Naive thymus-derived CD4-positive, alpha-beta T cell (primary cell): Measurements from ENCODE around the gene P2RX1. TPM values are rescaled to one million over a fixed set of nuclear protein-coding genes. Genes with fewer than 3 reads are reported as not detected.
A peak's percentile ranks its signal among the peaks of the same experiment; 100 is the strongest.

Experiments
- ATAC-seq: fragments of 150-1000 bp; cut with Tn5 transposase; 2 replicates; pipeline ENCODE4 v1.10.0; 2021; ENCODE audit warnings: mild to moderate bottlenecking, moderate library complexity
- CTCF ChIA-PET: fragments of 350-600 bp; sonication (Branson Sonifier 250); formaldehyde crosslinking; loops from one replicate; lab custom pipeline; 2021; ENCODE audit warnings: antibody characterized with exemption; lab: Charles Lee
- POLR2A ChIA-PET: fragments of 350-600 bp; sonication (Branson Sonifier 250); formaldehyde crosslinking; loops from one replicate; lab custom pipeline; 2021; ENCODE audit warnings: antibody characterized with exemption, inconsistent platforms; lab: Charles Lee
- DNase-seq, 9 donors: peaks; one replicate each; pipeline versions ENCODE4 v3.0.0 to v3.0.0-alpha.2; 2020 to 2022; ENCODE audit warnings: mixed read lengths in 1 of 9
- H3K27ac ChIP-seq: one replicate; pipeline ENCODE4 v1.7.0; 2013; ENCODE audit warnings: mild to moderate bottlenecking, low read depth, low read length, moderate library complexity
- H3K27me3 ChIP-seq, 2 donors: one replicate each; pipeline ENCODE4 v1.7.0; 2013; ENCODE audit warnings: low read length in 2 of 2, mild to moderate bottlenecking in 2 of 2, moderate library complexity in 2 of 2; ENCODE audit not compliant: control insufficient read depth in 2 of 2, insufficient read depth in 2 of 2
- H3K36me3 ChIP-seq, 3 experiments: 1 replicate in 2 of 3; 2 replicates in 1 of 3; pipeline ENCODE4 v1.7.0; 2013; ENCODE audit warnings: low read length in 3 of 3, mild to moderate bottlenecking in 3 of 3, moderate library complexity in 1 of 3; ENCODE audit not compliant: insufficient read depth in 3 of 3, control insufficient read depth in 2 of 3
- H3K4me1 ChIP-seq, 2 donors: one replicate each; pipeline ENCODE4 v1.7.0; 2013; ENCODE audit warnings: low read length in 2 of 2, mild to moderate bottlenecking in 2 of 2, moderate library complexity in 1 of 2; ENCODE audit not compliant: control insufficient read depth in 2 of 2, insufficient read depth in 2 of 2
- H3K4me3 ChIP-seq: 2 replicates; pipeline ENCODE4 v1.7.0; 2013; ENCODE audit warnings: mild to moderate bottlenecking, low read length
- H3K9me3 ChIP-seq, 3 experiments: 1 replicate in 2 of 3; 2 replicates in 1 of 3; pipeline ENCODE4 v1.7.0; 2013; ENCODE audit warnings: low read length in 3 of 3; ENCODE audit not compliant: control insufficient read depth in 2 of 3
- H3K27ac Mint-ChIP-seq, 9 donors: one replicate each; pipeline ENCODE4 v1.8.0; 2020 to 2022; ENCODE audit warnings: mixed read lengths in 9 of 9, mild to moderate bottlenecking in 8 of 9, moderate library complexity in 5 of 9, inconsistent platforms in 2 of 9
- H3K27me3 Mint-ChIP-seq, 5 donors: one replicate each; pipeline ENCODE4 v1.8.0; 2021 to 2022; ENCODE audit warnings: mixed read lengths in 5 of 5, mild to moderate bottlenecking in 1 of 5
- H3K36me3 Mint-ChIP-seq, 5 donors: one replicate each; pipeline ENCODE4 v1.8.0; 2020 to 2022; ENCODE audit warnings: mixed read lengths in 5 of 5, mild to moderate bottlenecking in 3 of 5, inconsistent platforms in 1 of 5
- H3K4me1 Mint-ChIP-seq, 7 donors: one replicate each; pipeline ENCODE4 v1.8.0; 2020 to 2022; ENCODE audit warnings: mixed read lengths in 7 of 7, mild to moderate bottlenecking in 3 of 7, inconsistent platforms in 1 of 7
- H3K4me3 Mint-ChIP-seq, 10 donors: one replicate each; pipeline ENCODE4 v1.8.0; 2020 to 2022; ENCODE audit warnings: mild to moderate bottlenecking in 10 of 10, mixed read lengths in 10 of 10, moderate library complexity in 6 of 10, inconsistent platforms in 2 of 10
- H3K9me3 Mint-ChIP-seq, 11 donors: one replicate each; pipeline ENCODE4 v1.8.0; 2020 to 2022; ENCODE audit warnings: mixed read lengths in 11 of 11, mild to moderate bottlenecking in 4 of 11, inconsistent platforms in 1 of 11, moderate library complexity in 1 of 11
- intact Hi-C, 2 donors: fragments of 100-400 bp; cut with micrococcal nuclease; formaldehyde crosslinking; loops; one replicate each; pipeline ENCODE4 v1.15.1; 2023
- polyA plus RNA-seq, 2 donors: library from polyadenylated mRNA; unstranded; fragments of 300-500 nt; fragmentation: Illumina TruSeq; gene quantifications; one replicate each; pipeline ENCODE4 v1.2.3, GENCODE V29; 2021
- total RNA-seq, 6 experiments: library from RNA in 5 of 6; stranded (reverse) in 5 of 6; gene quantifications; 1 replicate in 5 of 6; 2 replicates in 1 of 6; pipeline ENCODE4 v1.2.3 and lab custom pipeline; 2021 to 2026

The P2RX1 gene
- total and polyA plus RNA-seq, 7 experiments from 2014 or later, result 0.27 to 53.7 (median 2.7) TPM; not detected in 3

DNA sequence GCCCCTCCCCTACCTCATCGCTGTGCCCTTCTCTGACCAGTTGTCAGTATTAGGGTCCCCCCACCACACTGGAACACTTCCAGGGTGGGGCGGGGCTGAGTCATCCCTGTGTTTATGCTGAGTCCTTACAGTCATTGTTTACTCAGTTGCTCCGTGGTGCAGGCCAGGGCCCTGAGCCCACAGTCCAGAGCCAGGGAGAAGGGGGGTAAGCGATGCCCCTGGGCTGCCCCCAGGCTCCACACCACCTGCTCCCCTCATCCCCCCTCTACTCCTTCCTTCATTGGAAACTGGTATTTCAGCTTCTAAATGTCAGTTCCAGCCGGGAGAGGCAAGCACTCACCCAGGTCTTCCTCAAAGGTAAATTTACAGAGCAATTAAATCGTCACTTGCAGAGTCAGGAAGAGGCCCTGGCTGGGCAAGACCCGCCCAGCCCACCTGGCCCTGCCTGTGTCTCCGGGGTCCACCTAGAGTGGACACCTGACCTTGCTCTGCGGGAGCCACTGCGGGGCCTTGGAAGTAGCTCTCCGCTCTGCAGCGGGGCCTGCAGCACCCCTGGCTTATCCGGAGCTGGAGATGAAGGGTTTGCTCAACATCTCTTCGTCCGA lies 43.1 kb upstream of the P2RX1 start:
- H3K27ac ChIP-seq, result peak overlapping the region; percentile 53
- H3K36me3 ChIP-seq, result peaks cover 0 to 51% (median 0%) of the 10 kb centered on the region in 3 experiments
- intact Hi-C loops, result no loop called here
- Mint-ChIP-seq H3K27me3 (no peaks in the 10 kb centered on the region), H3K36me3 (peaks cover 0 to 12% (median 0%) of the 10 kb centered on the region in 5 donors), H3K4me3 (peak overlapping the region in 7 of 10 donors; percentile 32 to 90 (median 80)), H3K9me3 (no peaks in the 10 kb centered on the region), H3K4me1 (peaks cover 52 to 72% (median 66%) of the 10 kb centered on the region in 7 donors), H3K27ac (peak overlapping the region in 7 of 9 donors; percentile 1 to 89 (median 79))
- no peaks in the 10 kb centered on the region for H3K27me3 ChIP-seq
- H3K4me1 ChIP-seq, result peaks cover 42 to 52% of the 10 kb centered on the region in 2 donors
- ATAC-seq (no peak), DNase-seq (no peak)
- no peaks in the 10 kb centered on the region for H3K9me3 ChIP-seq
- no peak overlapping the region for H3K4me3 ChIP-seq
- ChIA-PET CTCF (interaction anchor here (0.8 to 1.2 kb wide), 3 partner anchors 10 to 41 kb away, joined by 3 read pairs; no protein-coding TSS in a partner anchor), POLR2A (no interaction called here)

- intact Hi-C loops, result no loop called here
- Mint-ChIP-seq H3K27me3 (no peaks in the 10 kb centered on the region), H3K4me1 (peaks cover 48 to 68% (median 63%) of the 10 kb centered on the region in 7 donors), H3K4me3 (peak overlapping the region in 7 of 10 donors; percentile 4 to 58 (median 44)), H3K9me3 (no peaks in the 10 kb centered on the region), H3K27ac (peak overlapping the region in 7 of 9 donors; percentile 61 to 87 (median 83)), H3K36me3 (peaks cover 0 to 12% (median 0%) of the 10 kb centered on the region in 5 donors)
- ATAC-seq (no peak), DNase-seq (no peak)
- Histone ChIP-seq H3K36me3 (peaks cover 0 to 60% (median 4%) of the 10 kb centered on the region in 3 experiments), H3K27me3 (no peaks in the 10 kb centered on the region), H3K4me3 (no peak overlapping the region), H3K27ac (peak overlapping the region; percentile 8), H3K9me3 (no peaks in the 10 kb centered on the region), H3K4me1 (peaks cover 39 to 52% of the 10 kb centered on the region in 2 donors)
- POLR2A ChIA-PET, result no interaction called here
- CTCF ChIA-PET, result interaction anchor here (0.7 kb wide), 1 partner anchor 46 kb away, joined by 3 read pairs; no protein-coding TSS in a partner anchor
Measured at GRCh38 chr17:3957735-3958599, 41.7 kb upstream of the P2RX1 start.

- ChIA-PET CTCF (interaction anchor here (0.6 to 1.1 kb wide), 2 partner anchors 8 to 43 kb away, joined by 3 read pairs; no protein-coding TSS in a partner anchor), POLR2A (no interaction called here)
- no peak for DNase-seq
- peaks cover 30 to 43% of the 10 kb centered on the region in 2 donors for H3K4me1 ChIP-seq
- Mint-ChIP-seq H3K27me3 (no peaks in the 10 kb centered on the region), H3K27ac (peak overlapping the region in 8 of 9 donors; percentile 52 to 88 (median 86)), H3K4me1 (peaks cover 41 to 59% (median 54%) of the 10 kb centered on the region in 7 donors), H3K36me3 (peaks cover 0 to 13% (median 0%) of the 10 kb centered on the region in 5 donors), H3K4me3 (peak overlapping the region in 9 of 10 donors; percentile 1 to 64 (median 44)), H3K9me3 (no peaks in the 10 kb centered on the region)
- H3K4me3 ChIP-seq, result no peak overlapping the region
- peaks cover 0 to 68% (median 4%) of the 10 kb centered on the region in 3 experiments for H3K36me3 ChIP-seq
- ATAC-seq, result no peak
- no peaks in the 10 kb centered on the region for H3K9me3 ChIP-seq
- peak overlapping the region; percentile 8 for H3K27ac ChIP-seq
- H3K27me3 ChIP-seq, result no peaks in the 10 kb centered on the region
- intact Hi-C loops, result no loop called here
Measured at GRCh38 chr17:3956983-3957382, 40.7 kb upstream of the P2RX1 start.

DNA sequence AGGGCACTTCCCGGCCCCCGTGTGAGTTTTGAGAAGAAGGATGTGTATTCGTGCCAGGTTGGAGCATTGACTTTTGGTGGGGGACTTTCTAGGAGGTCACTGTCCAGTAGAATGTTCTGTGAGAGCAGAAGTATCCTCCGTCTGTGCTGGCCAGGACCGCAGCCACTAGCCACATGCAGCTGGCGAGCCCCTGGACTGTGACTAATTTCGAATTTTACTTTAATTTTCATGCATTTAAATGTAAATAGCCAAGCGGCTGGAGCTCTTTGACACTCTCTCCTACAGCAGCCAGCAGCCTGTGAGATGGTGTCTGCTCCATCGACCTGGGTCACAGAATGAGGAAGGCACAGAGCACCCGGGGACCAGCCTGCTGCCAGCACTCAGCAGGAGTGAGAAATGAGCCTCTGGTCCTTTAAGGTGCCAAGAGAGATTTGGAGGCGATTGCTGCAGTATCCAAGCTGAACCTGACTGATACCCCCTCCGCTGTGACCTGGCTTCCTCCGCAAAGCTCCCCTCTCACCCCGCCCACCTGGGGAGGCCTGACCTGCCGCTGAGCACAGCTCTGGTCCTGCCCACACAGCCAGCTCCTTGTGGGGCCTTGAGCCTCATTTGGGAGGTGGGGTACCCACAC lies 40.2 kb upstream of the P2RX1 start:
- H3K4me1 Mint-ChIP-seq, result peaks cover 36 to 53% (median 48%) of the 10 kb centered on the region in 7 donors
- peaks cover 0 to 12% (median 0%) of the 10 kb centered on the region in 5 donors for H3K36me3 Mint-ChIP-seq
- Histone ChIP-seq H3K9me3 (no peaks in the 10 kb centered on the region), H3K36me3 (peaks cover 0 to 74% (median 7%) of the 10 kb centered on the region in 3 experiments), H3K27me3 (no peaks in the 10 kb centered on the region), H3K4me1 (peaks cover 24 to 38% of the 10 kb centered on the region in 2 donors), H3K27ac (peak overlapping the region; percentile 33), H3K4me3 (no peak overlapping the region)
- peak overlapping the region in 8 of 9 donors; percentile 45 to 88 (median 84) for H3K27ac Mint-ChIP-seq
- H3K4me3 Mint-ChIP-seq, result peak overlapping the region in 9 of 10 donors; percentile 1 to 64 (median 44)
- DNase-seq, result no peak
- POLR2A ChIA-PET, result no interaction called here
- no peak for ATAC-seq
- no peaks in the 10 kb centered on the region for H3K27me3 Mint-ChIP-seq
- CTCF ChIA-PET, result interaction anchor here (0.6 to 1.1 kb wide), 2 partner anchors 9 to 42 kb away, joined by 3 read pairs; no protein-coding TSS in a partner anchor
- H3K9me3 Mint-ChIP-seq, result no peaks in the 10 kb centered on the region
- intact Hi-C loops, result no loop called here

GRCh38 chr17:3955673-3955988 lies 39.4 kb upstream of the P2RX1 start:
- H3K9me3 ChIP-seq, result no peaks in the 10 kb centered on the region
- H3K27ac ChIP-seq, result no peak overlapping the region
- peaks cover 16 to 30% of the 10 kb centered on the region in 2 donors for H3K4me1 ChIP-seq
- ChIA-PET POLR2A (no interaction called here), CTCF (interaction anchor here (0.6 kb wide), 1 partner anchor 14 kb away, joined by 3 read pairs; no protein-coding TSS in a partner anchor)
- Mint-ChIP-seq H3K9me3 (no peaks in the 10 kb centered on the region), H3K4me1 (peaks cover 29 to 45% (median 41%) of the 10 kb centered on the region in 7 donors), H3K27me3 (no peaks in the 10 kb centered on the region), H3K27ac (peak overlapping the region in 4 of 9 donors; percentile 32 to 62 (median 49)), H3K4me3 (no peak overlapping the region), H3K36me3 (peaks cover 0 to 9% (median 0%) of the 10 kb centered on the region in 5 donors)
- intact Hi-C loops, result no loop called here
- H3K4me3 ChIP-seq, result no peak overlapping the region
- peaks cover 1 to 78% (median 7%) of the 10 kb centered on the region in 3 experiments for H3K36me3 ChIP-seq
- DNase-seq, result no peak
- ATAC-seq, result no peak
- H3K27me3 ChIP-seq, result no peaks in the 10 kb centered on the region
